A673 (cell line): ENCODE measurements around the gene RNF213. TPM values are rescaled to one million over a fixed set of nuclear protein-coding genes. Genes with fewer than 3 reads are reported as not detected.

Experiments used
- BruUV-seq: library from RNA; stranded (reverse); fragments of 400-500 nt; replicated peaks from 2 replicates; lab custom pipeline; 2021; lab: Mats Ljungman, UMichigan
- CTCF ChIA-PET: fragments of 300-600 bp; sonication (Branson Sonifier 250); formaldehyde crosslinking; loops from one replicate; lab custom pipeline; 2022; ENCODE audit warnings: antibody characterized with exemption; lab: Charles Lee
- POLR2A ChIA-PET: fragments of 300-600 bp; sonication (Branson Sonifier 250); formaldehyde crosslinking; loops from one replicate; lab custom pipeline; 2022; ENCODE audit warnings: antibody characterized with exemption; ENCODE audit not compliant: low non-redundant PET; lab: Charles Lee
- DNase-seq: peaks from one replicate; pipeline ENCODE4 v3.0.0-alpha.2; 2015; ENCODE audit warnings: low spot score
- H3K27ac ChIP-seq: fragments of 200-600 bp; sonication (generic); 2 replicates; pipeline ENCODE4 v1.5.1; 2016; ENCODE audit warnings: mixed run types, low read depth, mild to moderate bottlenecking, mixed read lengths, antibody characterized with exemption, low read length; ENCODE audit not compliant: poor library complexity, severe bottlenecking
- H3K27me3 ChIP-seq: fragments of 200-600 bp; sonication (generic); replicated peaks from 2 replicates; pipeline ENCODE4 v1.6.1; 2017; ENCODE audit warnings: mixed run types, low read depth, mild to moderate bottlenecking, mixed read lengths, antibody characterized with exemption, low read length; ENCODE audit not compliant: insufficient read depth, poor library complexity
- H3K36me3 ChIP-seq: fragments of 200-600 bp; sonication (generic); 2 replicates; pipeline ENCODE4 v1.6.1; 2016; ENCODE audit warnings: mixed run types, mild to moderate bottlenecking, mixed read lengths, antibody characterized with exemption, low read length; ENCODE audit not compliant: insufficient read depth, poor library complexity, severe bottlenecking
- H3K4me1 ChIP-seq: fragments of 200-600 bp; sonication (generic); 2 replicates; pipeline ENCODE4 v1.6.1; 2017; ENCODE audit warnings: mixed run types, mild to moderate bottlenecking, mixed read lengths, antibody characterized with exemption, low read length; ENCODE audit not compliant: insufficient read depth, poor library complexity, severe bottlenecking
- H3K4me3 ChIP-seq: fragments of 200-600 bp; sonication (generic); 2 replicates; pipeline ENCODE4 v1.5.1; 2016; ENCODE audit warnings: low read depth, mixed run types, mild to moderate bottlenecking, mixed read lengths, low read length; ENCODE audit not compliant: poor library complexity, severe bottlenecking
- H3K9me3 ChIP-seq: fragments of 200-600 bp; sonication (generic); 2 replicates; pipeline ENCODE4 v1.6.1; 2016; ENCODE audit warnings: mixed run types, low read depth, mild to moderate bottlenecking, mixed read lengths, antibody characterized with exemption, low read length; ENCODE audit not compliant: poor library complexity, severe bottlenecking
- EZH2 ChIP-seq: fragments of 200-600 bp; sonication (generic); IDR thresholded peaks from 2 replicates; pipeline ENCODE4 v1.6.1; 2017; ENCODE audit warnings: borderline replicate concordance, low read depth, mild to moderate bottlenecking, mixed read lengths, antibody characterized with exemption, low read length; ENCODE audit not compliant: poor library complexity, severe bottlenecking
- intact Hi-C: fragments of 100-400 bp; cut with micrococcal nuclease; formaldehyde crosslinking; loops from one replicate; pipeline ENCODE4 v1.10.0; 2022; ENCODE audit not compliant: unreplicated experiment
- total RNA-seq: library from RNA; stranded (reverse); gene quantifications from 2 replicates; pipeline ENCODE4 v1.2.3, GENCODE V29; 2021
- TF ChIP-seq, protein P1 (sequence below): fragments of 300-800, 200-600 bp; sonication (generic); conservative IDR thresholded peaks from 2 replicates; pipeline ENCODE4 v1.5.1; 2017; ENCODE audit warnings: low read depth, mild to moderate bottlenecking, antibody characterized with exemption, low read length, moderate library complexity, mixed read lengths

Gene RNF213
- total RNA-seq, 1 experiment from 2014 or later: 78.0 TPM

DNA sequence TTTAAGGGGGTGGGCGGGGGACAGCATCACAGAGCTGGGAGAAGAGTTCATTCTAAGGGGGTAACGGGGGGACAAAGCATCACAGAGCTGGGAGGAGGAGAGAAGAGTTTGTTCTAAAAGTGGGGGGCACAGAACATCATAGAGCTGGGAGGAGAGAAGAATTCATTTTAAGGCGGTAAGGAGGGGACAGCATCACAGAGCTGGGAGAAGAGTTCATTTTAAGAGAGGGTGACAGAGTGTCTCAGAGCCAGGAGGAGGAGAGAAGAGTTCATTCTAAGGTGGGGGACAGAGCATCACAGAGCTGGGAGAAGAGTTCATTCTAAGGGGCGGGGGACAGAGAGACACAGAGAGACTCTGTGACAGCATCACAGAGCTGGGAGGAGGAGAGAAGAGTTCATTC lies 182.1 kb downstream of the RNF213 start:
- H3K4me1 ChIP-seq: peaks cover 6% of the 10 kb centered on the region
- POLR2A ChIA-PET: no interaction called here
- no peak overlapping the region for H3K4me3 ChIP-seq
- H3K27ac ChIP-seq: no peak overlapping the region
- H3K9me3 ChIP-seq: no peaks in the 10 kb centered on the region
- no TSS peak for BruUV-seq
- H3K36me3 ChIP-seq: no peaks in the 10 kb centered on the region
- CTCF ChIA-PET: no interaction called here
- H3K27me3 ChIP-seq: peaks cover 7% of the 10 kb centered on the region
- intact Hi-C loops: no loop called here
- no peak for TF ChIP-seq EZH2
- TF ChIP-seq, protein P1, sequence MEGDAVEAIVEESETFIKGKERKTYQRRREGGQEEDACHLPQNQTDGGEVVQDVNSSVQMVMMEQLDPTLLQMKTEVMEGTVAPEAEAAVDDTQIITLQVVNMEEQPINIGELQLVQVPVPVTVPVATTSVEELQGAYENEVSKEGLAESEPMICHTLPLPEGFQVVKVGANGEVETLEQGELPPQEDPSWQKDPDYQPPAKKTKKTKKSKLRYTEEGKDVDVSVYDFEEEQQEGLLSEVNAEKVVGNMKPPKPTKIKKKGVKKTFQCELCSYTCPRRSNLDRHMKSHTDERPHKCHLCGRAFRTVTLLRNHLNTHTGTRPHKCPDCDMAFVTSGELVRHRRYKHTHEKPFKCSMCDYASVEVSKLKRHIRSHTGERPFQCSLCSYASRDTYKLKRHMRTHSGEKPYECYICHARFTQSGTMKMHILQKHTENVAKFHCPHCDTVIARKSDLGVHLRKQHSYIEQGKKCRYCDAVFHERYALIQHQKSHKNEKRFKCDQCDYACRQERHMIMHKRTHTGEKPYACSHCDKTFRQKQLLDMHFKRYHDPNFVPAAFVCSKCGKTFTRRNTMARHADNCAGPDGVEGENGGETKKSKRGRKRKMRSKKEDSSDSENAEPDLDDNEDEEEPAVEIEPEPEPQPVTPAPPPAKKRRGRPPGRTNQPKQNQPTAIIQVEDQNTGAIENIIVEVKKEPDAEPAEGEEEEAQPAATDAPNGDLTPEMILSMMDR: no peak
- DNase-seq: no peak

- Histone ChIP-seq H3K4me1 (peaks cover 6% of the 10 kb centered on the region), H3K27me3 (peaks cover 7% of the 10 kb centered on the region), H3K27ac (no peak overlapping the region), H3K36me3 (no peaks in the 10 kb centered on the region), H3K9me3 (no peaks in the 10 kb centered on the region), H3K4me3 (no peak overlapping the region)
- intact Hi-C loops: no loop called here
- BruUV-seq: no TSS peak
- TF ChIP-seq, protein P1: no peak
- TF ChIP-seq EZH2: no peak
- no peak for DNase-seq
- POLR2A ChIA-PET: interaction anchor here (0.6 kb wide), 1 partner anchor 673 kb away, joined by 6 read pairs; no protein-coding TSS in a partner anchor
- CTCF ChIA-PET: no interaction called here
Observed at GRCh38 chr17:80443498-80443897, 182.8 kb downstream of the RNF213 start.

DNA sequence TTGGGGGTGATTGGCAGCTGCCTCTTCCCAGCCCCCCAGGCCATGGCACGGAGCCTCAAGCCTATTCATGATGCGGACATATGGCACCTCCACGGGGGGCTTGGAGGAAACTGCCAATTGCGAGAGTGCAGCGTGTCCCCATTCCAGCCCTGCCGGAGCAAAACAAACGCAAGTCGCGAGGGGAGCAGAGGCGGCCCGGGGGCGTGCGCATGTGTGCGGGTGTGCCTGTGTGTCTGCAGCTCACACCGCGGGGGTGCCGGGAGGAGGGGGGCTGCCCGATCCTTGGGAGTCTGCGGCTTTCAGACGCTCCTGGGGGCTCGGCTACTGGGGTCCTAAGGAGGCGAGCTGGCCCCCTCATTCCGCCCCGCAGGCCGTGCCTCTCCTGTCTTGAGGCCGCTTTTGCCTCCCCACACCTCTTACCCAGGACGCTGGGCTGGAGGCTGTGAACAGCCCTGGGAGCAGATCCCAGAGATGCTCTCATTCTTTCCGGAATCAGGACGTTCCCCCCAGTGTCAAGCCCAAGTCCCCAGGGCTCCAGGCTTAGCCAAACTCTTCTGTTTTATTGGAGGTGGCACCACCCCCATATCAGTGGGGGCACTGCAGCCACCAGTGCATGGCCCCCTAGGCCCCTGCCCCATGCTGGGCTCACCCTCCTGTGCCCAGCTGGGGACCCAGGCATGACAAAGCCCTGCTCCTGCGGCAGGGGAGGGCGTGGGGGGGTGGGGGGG lies 183.4 kb downstream of the RNF213 start:
- POLR2A ChIA-PET: interaction anchor here (0.6 kb wide), 1 partner anchor 672 kb away, joined by 6 read pairs; no protein-coding TSS in a partner anchor
- BruUV-seq: no TSS peak
- no peaks in the 10 kb centered on the region for H3K36me3 ChIP-seq
- no peak overlapping the region for H3K4me3 ChIP-seq
- no peaks in the 10 kb centered on the region for H3K9me3 ChIP-seq
- H3K4me1 ChIP-seq: peaks cover 6% of the 10 kb centered on the region
- H3K27ac ChIP-seq: no peak overlapping the region
- CTCF ChIA-PET: no interaction called here
- peaks cover 7% of the 10 kb centered on the region for H3K27me3 ChIP-seq
- TF ChIP-seq, protein P1: no peak
- no peak for TF ChIP-seq EZH2
- peak; percentile 43 for DNase-seq
- intact Hi-C loops: no loop called here
